Suppressor macrophage treated with lipopolysaccharide for 1 hour (primary cell): ENCODE data around the gene KDM4D.

Source experiments
- DNase-seq, 3 donors: peaks; one replicate each; pipeline ENCODE4 v3.0.0-alpha.2; 2020 to 2022

The KDM4D gene

DNA sequence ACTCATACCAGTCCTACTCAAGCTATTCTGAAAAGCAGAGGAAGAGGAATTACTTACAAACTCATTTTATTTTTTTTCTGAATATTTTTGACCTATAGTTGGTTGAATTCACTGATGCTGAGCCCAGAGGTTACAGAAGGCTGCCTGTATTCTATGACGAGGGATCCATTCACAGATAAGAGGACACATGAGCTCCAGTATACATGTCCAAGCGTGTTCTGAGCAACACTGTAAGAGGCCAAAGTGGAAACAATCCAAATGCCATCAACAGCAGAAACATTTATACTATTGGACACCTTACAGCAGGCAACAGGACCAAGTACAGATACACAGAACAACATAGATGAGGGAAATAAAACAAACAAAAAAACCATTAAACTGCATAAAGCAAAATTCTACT lies 61.8 kb downstream of the KDM4D start:
- DNase-seq = no peak

- peak in 1 of 3 donors; percentile 14 for DNase-seq
These were observed 64.0 kb downstream of the KDM4D start for GRCh38 chr11:95037356-95038035.

- no peak for DNase-seq
These were observed 68.7 kb downstream of the KDM4D start for GRCh38 chr11:95042239-95042638.

- DNase-seq = no peak
These were observed 69.4 kb downstream of the KDM4D start for GRCh38 chr11:95042906-95043305.

DNA sequence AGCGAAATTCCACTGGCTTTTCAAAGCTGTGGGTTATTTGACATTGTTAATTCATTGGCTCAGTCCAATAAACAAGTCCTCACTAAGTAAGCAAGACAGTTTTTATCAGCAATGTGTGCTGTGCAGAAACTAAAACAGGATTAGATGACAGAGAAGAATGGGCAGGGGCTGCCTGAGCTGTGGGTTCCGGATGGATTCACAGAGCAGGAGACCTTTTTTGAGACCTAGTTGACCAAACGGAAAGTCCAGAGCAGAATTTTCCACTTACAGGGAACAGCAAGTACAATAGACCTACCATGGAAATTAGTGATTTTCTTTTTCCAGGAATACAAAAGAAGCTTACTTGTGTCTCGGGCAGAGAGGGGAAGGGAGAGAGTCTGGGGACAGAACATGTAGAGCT lies 70.5 kb downstream of the KDM4D start:
- no peak for DNase-seq

DNA sequence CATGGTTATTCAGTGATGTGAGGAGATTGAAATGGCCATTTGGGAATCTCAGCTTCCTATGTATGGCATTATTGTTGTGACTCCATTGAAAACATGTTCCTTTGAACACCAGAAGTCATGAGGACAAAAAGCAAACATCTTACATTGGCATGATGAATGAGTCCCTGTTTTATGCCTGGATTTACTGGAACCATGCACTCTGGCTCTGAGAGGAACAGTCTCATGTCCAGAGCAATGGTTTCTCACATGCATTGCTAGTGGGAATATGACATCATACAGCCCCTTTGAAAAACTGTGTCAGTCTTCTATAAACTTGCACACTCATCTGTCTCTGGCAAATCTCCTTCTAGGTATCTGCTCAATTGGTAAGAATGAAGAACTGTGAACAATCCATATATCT lies 72.3 kb downstream of the KDM4D start:
- DNase-seq = no peak
